Measurements from ENCODE around the gene PRADC1.
"Not testable (repeated sequence)": the region's sequence is repeated elsewhere in the genome, so short reads cannot be mapped to it uniquely, and the experiment has no call there.

The PRADC1 gene

GRCh38 chr2:73233154-73233931 lies at the start of gene PRADC1:
TSS of gene PRADC1 (minus strand) at chr2:73233239. CDS start at chr2:73233160, 79 bp downstream.
- peak; percentile 100 for DNase-seq (ENCODE audit: low read depth)

GRCh38 chr2:73281244-73281643 lies 48.2 kb upstream of the PRADC1 start:
- no peak for DNase-seq (ENCODE audit: low read depth)

- no peak for DNase-seq (ENCODE audit: low read depth)
These were observed 46.8 kb upstream of the PRADC1 start for GRCh38 chr2:73279852-73280251.

- no peak for DNase-seq (ENCODE audit: low read depth)
These were observed 39.2 kb upstream of the PRADC1 start for GRCh38 chr2:73272270-73272669.

- DNase-seq (ENCODE audit: low read depth): no peak
These were observed 36.8 kb upstream of the PRADC1 start for GRCh38 chr2:73269686-73270465.

- no peak for DNase-seq (ENCODE audit: low read depth)
These were observed 36.0 kb upstream of the PRADC1 start for GRCh38 chr2:73268830-73269685.

- no peak for DNase-seq (ENCODE audit: low read depth)
These were observed 35.4 kb upstream of the PRADC1 start for GRCh38 chr2:73268366-73268829.

- DNase-seq (ENCODE audit: low read depth): no peak
These were observed 34.0 kb upstream of the PRADC1 start for GRCh38 chr2:73267008-73267407.

GRCh38 chr2:73266061-73266901 lies 33.2 kb upstream of the PRADC1 start:
- DNase-seq (ENCODE audit: low read depth): no peak

GRCh38 chr2:73265298-73266060 lies 32.4 kb upstream of the PRADC1 start:
- DNase-seq (ENCODE audit: low read depth): no peak

GRCh38 chr2:73264783-73265182 lies 31.7 kb upstream of the PRADC1 start:
- DNase-seq (ENCODE audit: low read depth): no peak

- no peak for DNase-seq (ENCODE audit: low read depth)
These were observed 31.2 kb upstream of the PRADC1 start for GRCh38 chr2:73264332-73264606.

GRCh38 chr2:73263540-73264331 lies 30.7 kb upstream of the PRADC1 start:
- no peak for DNase-seq (ENCODE audit: low read depth)

- not testable (repeated sequence) for DNase-seq (ENCODE audit: low read depth)
These were observed 29.8 kb upstream of the PRADC1 start for GRCh38 chr2:73262691-73263429.

GRCh38 chr2:73262108-73262651 lies 29.1 kb upstream of the PRADC1 start:
- DNase-seq (ENCODE audit: low read depth): no peak

GRCh38 chr2:73260338-73260984 lies 27.4 kb upstream of the PRADC1 start:
- DNase-seq (ENCODE audit: low read depth): peak; percentile 47

- DNase-seq (ENCODE audit: low read depth): no peak
These were observed 26.8 kb upstream of the PRADC1 start for GRCh38 chr2:73259704-73260337.

GRCh38 chr2:73259276-73259675 lies 26.2 kb upstream of the PRADC1 start:
- DNase-seq (ENCODE audit: low read depth): no peak
